Gastroesophageal sphincter (tissue), 4 donors: ENCODE measurements around the gene CDCA8. TPM values are rescaled to one million over a fixed set of nuclear protein-coding genes. Genes with fewer than 3 reads are reported as not detected.

Source experiments
- ATAC-seq: fragments of 150-250 bp; one replicate; pipeline ENCODE4 v1.9.1; 2016; ENCODE audit warnings: mild to moderate bottlenecking, moderate library complexity
- H3K27ac ChIP-seq, 4 donors: fragments of 200-600 bp; sonication (generic) in 3 of 4; 1 replicate in 3 of 4; 2 replicates in 1 of 4; pipeline ENCODE4 v1.5.1; 2016 to 2019
- H3K27me3 ChIP-seq: fragments of 200-600 bp; sonication (generic); one replicate; pipeline ENCODE4 v1.5.1; 2019
- H3K36me3 ChIP-seq, 2 donors: fragments of 200-600 bp; sonication (generic); one replicate each; pipeline ENCODE4 v1.5.1; 2019; ENCODE audit warnings: control low read depth in 1 of 2
- H3K4me1 ChIP-seq, 3 donors: fragments of 200-600 bp; sonication (generic); 1 replicate in 2 of 3; 2 replicates in 1 of 3; pipeline ENCODE4 v1.5.1; 2016 to 2019; ENCODE audit warnings: control low read depth in 2 of 3
- H3K4me3 ChIP-seq, 2 donors: fragments of 200-600 bp; sonication (generic); one replicate each; pipeline ENCODE4 v1.5.1; 2019; ENCODE audit warnings: mild to moderate bottlenecking in 1 of 2, moderate library complexity in 1 of 2
- H3K9me3 ChIP-seq, 3 donors: fragments of 200-600 bp; sonication (generic); one replicate each; pipeline ENCODE4 v1.5.1; 2017 to 2019; ENCODE audit warnings: control low read depth in 2 of 3
- EP300 ChIP-seq: sonication (generic); formaldehyde crosslinking; IDR thresholded peaks from one replicate; pipeline ENCODE4 v1.6.1; 2017; ENCODE audit warnings: antibody characterized with exemption, mild to moderate bottlenecking
- POLR2A ChIP-seq, 2 donors: fragments of 450-650 bp; IDR thresholded peaks; one replicate each; pipeline ENCODE4 v1.6.1; 2017; ENCODE audit warnings: antibody characterized with exemption in 2 of 2, mild to moderate bottlenecking in 2 of 2, moderate library complexity in 1 of 2
- POLR2AphosphoS5 ChIP-seq: sonication (generic); formaldehyde crosslinking; IDR thresholded peaks from one replicate; pipeline ENCODE4 v1.6.1; 2017; ENCODE audit warnings: antibody characterized with exemption
- WGBS, 2 donors: methylation state at CpG; one replicate each; pipeline ENCODE4 v1.1.5; 2018; ENCODE audit warnings: low coverage in 1 of 2; 5-methylcytosine and 5-hydroxymethylcytosine counted together
- total RNA-seq, 4 donors: library from RNA; depleted of rRNA; stranded (reverse); fragments of >200 nt; gene quantifications; one replicate each; pipeline ENCODE4 v1.1.0, GENCODE V29; 2016
- TF ChIP-seq, protein P1 (sequence below), 4 experiments: fragments of 200-600 bp in 2 of 4; fragments of 450-650 bp in 2 of 4; sonication (generic) in 1 of 4; IDR thresholded peaks; one replicate each; pipeline ENCODE4 v1.5.1; 2017 to 2019; ENCODE audit warnings: antibody characterized with exemption in 4 of 4, mild to moderate bottlenecking in 2 of 4, moderate library complexity in 2 of 4

The CDCA8 gene
- total RNA-seq, 4 donors from 2014 or later, result 0.13 to 1.1 (median 0.67) TPM

DNA sequence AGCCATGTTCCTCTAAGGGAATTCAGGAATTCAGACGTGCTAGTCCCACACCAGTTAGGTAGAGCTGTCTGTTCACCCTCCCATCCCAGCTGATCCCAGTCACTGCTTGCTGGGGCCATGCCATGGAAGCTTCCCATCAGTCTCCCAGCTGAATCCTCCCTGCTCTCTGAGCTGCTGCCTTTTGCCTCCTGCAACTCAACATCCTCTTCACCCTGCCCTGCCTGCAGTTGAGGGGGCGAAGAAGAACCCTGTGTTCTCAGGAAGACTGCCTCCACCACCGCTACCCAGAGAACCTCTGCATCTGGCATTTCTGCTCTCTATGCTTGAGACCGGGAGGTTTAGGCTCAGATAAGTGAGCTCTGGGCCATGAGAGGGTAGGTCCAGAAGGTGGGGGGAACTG is 16.2 kb downstream of the CDCA8 start:
- H3K27ac ChIP-seq, result no peak overlapping the region
- H3K36me3 ChIP-seq, result peaks cover 0 to 24% of the 10 kb centered on the region in 2 donors
- WGBS, 2 donors, result 78% methylated on average over 4 of the region's 4 CpGs; no CpG with 5 or more reads in 1 of the 2 donors
- TF ChIP-seq POLR2A (IDR thresholded peaks at IDR 0.05) (no peak), EP300 (no peak), POLR2AphosphoS5 (no peak)
- TF ChIP-seq, protein P1, sequence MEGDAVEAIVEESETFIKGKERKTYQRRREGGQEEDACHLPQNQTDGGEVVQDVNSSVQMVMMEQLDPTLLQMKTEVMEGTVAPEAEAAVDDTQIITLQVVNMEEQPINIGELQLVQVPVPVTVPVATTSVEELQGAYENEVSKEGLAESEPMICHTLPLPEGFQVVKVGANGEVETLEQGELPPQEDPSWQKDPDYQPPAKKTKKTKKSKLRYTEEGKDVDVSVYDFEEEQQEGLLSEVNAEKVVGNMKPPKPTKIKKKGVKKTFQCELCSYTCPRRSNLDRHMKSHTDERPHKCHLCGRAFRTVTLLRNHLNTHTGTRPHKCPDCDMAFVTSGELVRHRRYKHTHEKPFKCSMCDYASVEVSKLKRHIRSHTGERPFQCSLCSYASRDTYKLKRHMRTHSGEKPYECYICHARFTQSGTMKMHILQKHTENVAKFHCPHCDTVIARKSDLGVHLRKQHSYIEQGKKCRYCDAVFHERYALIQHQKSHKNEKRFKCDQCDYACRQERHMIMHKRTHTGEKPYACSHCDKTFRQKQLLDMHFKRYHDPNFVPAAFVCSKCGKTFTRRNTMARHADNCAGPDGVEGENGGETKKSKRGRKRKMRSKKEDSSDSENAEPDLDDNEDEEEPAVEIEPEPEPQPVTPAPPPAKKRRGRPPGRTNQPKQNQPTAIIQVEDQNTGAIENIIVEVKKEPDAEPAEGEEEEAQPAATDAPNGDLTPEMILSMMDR (IDR thresholded peaks at IDR 0.05), result no peak
- H3K4me3 ChIP-seq, result no peak overlapping the region
- no peak for ATAC-seq
- no peaks in the 10 kb centered on the region for H3K27me3 ChIP-seq
- no peaks in the 10 kb centered on the region for H3K9me3 ChIP-seq
- H3K4me1 ChIP-seq, result no peaks in the 10 kb centered on the region

GRCh38 chr1:37714226-37714625 is 21.9 kb downstream of the CDCA8 start:
- TF ChIP-seq EP300 (no peak), POLR2AphosphoS5 (no peak), POLR2A (IDR thresholded peaks at IDR 0.05) (no peak)
- TF ChIP-seq, protein P1 (IDR thresholded peaks at IDR 0.05), result no peak
- Histone ChIP-seq H3K27me3 (peaks cover 30% of the 10 kb centered on the region), H3K4me1 (no peaks in the 10 kb centered on the region), H3K27ac (no peak overlapping the region), H3K9me3 (no peaks in the 10 kb centered on the region), H3K4me3 (no peak overlapping the region), H3K36me3 (peaks cover 0 to under 1% of the 10 kb centered on the region in 2 donors)
- ATAC-seq, result no peak
- 68 to 80% methylated on average over 2 to 3 of the region's 8 CpGs for WGBS, 2 donors

DNA sequence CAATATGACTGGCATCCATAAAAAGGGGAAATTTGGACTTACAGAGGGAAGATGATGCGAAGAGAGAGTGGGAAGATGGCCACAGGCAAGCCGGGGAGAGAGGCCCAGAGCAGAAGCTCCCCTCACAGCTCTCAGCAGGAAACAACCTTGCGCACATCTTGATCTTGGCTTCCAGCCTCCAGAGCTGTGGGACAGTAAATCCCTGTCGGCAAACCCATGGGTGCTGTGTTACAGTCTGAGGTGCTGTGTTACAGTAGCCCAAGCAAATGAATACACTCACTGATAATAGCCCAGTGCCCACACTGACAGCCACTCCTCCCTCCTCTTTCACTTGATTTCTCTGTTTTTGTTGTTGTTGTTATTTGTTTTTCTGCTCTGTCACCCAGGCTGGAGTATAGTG is 22.4 kb downstream of the CDCA8 start:
- WGBS, 2 donors, result 77% methylated on average over 4 of the region's 4 CpGs; no CpG with 5 or more reads in 1 of the 2 donors
- no peak overlapping the region for H3K27ac ChIP-seq
- peaks cover 35% of the 10 kb centered on the region for H3K27me3 ChIP-seq
- TF ChIP-seq POLR2A (IDR thresholded peaks at IDR 0.05) (no peak), EP300 (no peak), POLR2AphosphoS5 (no peak)
- TF ChIP-seq, protein P1 (IDR thresholded peaks at IDR 0.05), result no peak
- no peaks in the 10 kb centered on the region for H3K36me3 ChIP-seq
- H3K4me3 ChIP-seq, result no peak overlapping the region
- no peaks in the 10 kb centered on the region for H3K4me1 ChIP-seq
- H3K9me3 ChIP-seq, result no peaks in the 10 kb centered on the region
- no peak for ATAC-seq

- H3K4me1 ChIP-seq, result no peaks in the 10 kb centered on the region
- 60% methylated on average over 3 of the region's 4 CpGs; no CpG with 5 or more reads in 1 of the 2 donors for WGBS, 2 donors
These were observed 24.0 kb downstream of the CDCA8 start for GRCh38 chr1:37716321-37716720.

DNA sequence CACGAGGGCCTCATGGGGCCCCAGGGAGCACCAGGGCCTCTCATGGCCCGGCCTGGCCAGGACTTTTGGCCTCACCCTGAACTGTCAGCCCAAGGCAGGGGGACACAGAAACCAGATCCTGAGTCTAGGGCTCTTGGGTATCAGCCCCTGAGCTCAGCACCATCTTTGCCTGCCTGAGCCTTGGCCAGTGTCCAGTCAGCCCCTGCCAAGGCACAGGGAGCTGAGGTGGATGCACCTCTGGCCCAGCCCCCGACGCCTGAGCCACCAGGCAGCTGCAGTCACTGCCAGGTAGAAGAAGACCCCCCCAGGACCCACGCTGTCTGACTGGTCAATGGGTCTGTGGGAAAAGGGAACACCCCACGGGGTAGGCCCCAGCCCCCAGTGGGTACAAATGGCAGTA is 25.3 kb downstream of the CDCA8 start:
- H3K27me3 ChIP-seq, result peaks cover 44% of the 10 kb centered on the region
- H3K9me3 ChIP-seq, result no peaks in the 10 kb centered on the region
- 56% methylated on average over 3 of the region's 6 CpGs; no CpG with 5 or more reads in 1 of the 2 donors for WGBS, 2 donors
- no peak overlapping the region for H3K27ac ChIP-seq
- no peak for TF ChIP-seq POLR2A (IDR thresholded peaks at IDR 0.05)
- TF ChIP-seq, protein P1 (IDR thresholded peaks at IDR 0.05), result no peak
- no peak for TF ChIP-seq EP300
- TF ChIP-seq POLR2AphosphoS5, result no peak
- ATAC-seq, result no peak
- no peak overlapping the region for H3K4me3 ChIP-seq
- no peaks in the 10 kb centered on the region for H3K36me3 ChIP-seq
- no peaks in the 10 kb centered on the region for H3K4me1 ChIP-seq

More at GRCh38 chr1:37716321-37716720, 24.0 kb downstream of the CDCA8 start:
- no peak for ATAC-seq
- TF ChIP-seq POLR2A (IDR thresholded peaks at IDR 0.05) (no peak), EP300 (no peak), POLR2AphosphoS5 (no peak)
- TF ChIP-seq, protein P1 (IDR thresholded peaks at IDR 0.05), result no peak
- Histone ChIP-seq H3K27ac (no peak overlapping the region), H3K4me3 (no peak overlapping the region), H3K36me3 (no peaks in the 10 kb centered on the region), H3K27me3 (peaks cover 44% of the 10 kb centered on the region), H3K9me3 (no peaks in the 10 kb centered on the region)
